GM10847 (cell line): ENCODE results near the gene CHCHD3.

Source experiments
- POLR2A ChIP-seq: IDR thresholded peaks from 2 replicates; pipeline ENCODE4 v1.6.1; 2011; ENCODE audit not compliant: insufficient read length; ENCODE audit errors: extremely low read depth

CHCHD3 gene

GRCh38 chr7:132881317-132881716 lies 200.6 kb downstream of the CHCHD3 start:
- no peak for TF ChIP-seq POLR2A

- no peak for TF ChIP-seq POLR2A
Measured at GRCh38 chr7:132879579-132879978, 202.3 kb downstream of the CHCHD3 start.

- TF ChIP-seq POLR2A = no peak
Measured at GRCh38 chr7:132878204-132878919, 203.5 kb downstream of the CHCHD3 start.

- TF ChIP-seq POLR2A = no peak
Measured at GRCh38 chr7:132877573-132877972, 204.3 kb downstream of the CHCHD3 start.

- no peak for TF ChIP-seq POLR2A
Measured at GRCh38 chr7:132876576-132876975, 205.3 kb downstream of the CHCHD3 start.

- TF ChIP-seq POLR2A = no peak
Measured at GRCh38 chr7:132872034-132872433, 209.9 kb downstream of the CHCHD3 start.

- TF ChIP-seq POLR2A = no peak
Measured at GRCh38 chr7:132871419-132871818, 210.5 kb downstream of the CHCHD3 start.

- no peak for TF ChIP-seq POLR2A
Measured at GRCh38 chr7:132869166-132869861, 212.6 kb downstream of the CHCHD3 start.

- no peak for TF ChIP-seq POLR2A
Measured at GRCh38 chr7:132866551-132866950, 215.3 kb downstream of the CHCHD3 start.

- no peak for TF ChIP-seq POLR2A
Measured at GRCh38 chr7:132866144-132866531, 215.8 kb downstream of the CHCHD3 start.

GRCh38 chr7:132865366-132866143 lies 216.3 kb downstream of the CHCHD3 start:
- TF ChIP-seq POLR2A = no peak

GRCh38 chr7:132861940-132862554 lies 219.8 kb downstream of the CHCHD3 start:
- no peak for TF ChIP-seq POLR2A

GRCh38 chr7:132861424-132861823 lies 220.5 kb downstream of the CHCHD3 start:
- no peak for TF ChIP-seq POLR2A

GRCh38 chr7:132859199-132859598 lies 222.7 kb downstream of the CHCHD3 start:
- TF ChIP-seq POLR2A = no peak

- TF ChIP-seq POLR2A = no peak
Measured at GRCh38 chr7:132858760-132859159, 223.1 kb downstream of the CHCHD3 start.
